Measurements from ENCODE around the gene DNM1L. TPM values are rescaled to one million over a fixed set of nuclear protein-coding genes. Genes with fewer than 3 reads are reported as not detected.

The DNM1L gene
- total RNA-seq, 1 donor from 2014 or later = 92.1 TPM

GRCh38 chr12:32794281-32794680 is 115.2 kb downstream of the DNM1L start:
- Mint-ChIP-seq H3K4me3 (ENCODE audit: unreplicated experiment) (no peak overlapping the region), H3K9me3 (ENCODE audit: unreplicated experiment) (no peaks in the 10 kb centered on the region), H3K4me1 (ENCODE audit: low read depth, unreplicated experiment) (no peaks in the 10 kb centered on the region), H3K27me3 (ENCODE audit: low read depth, unreplicated experiment) (no peaks in the 10 kb centered on the region), H3K36me3 (ENCODE audit: low read depth, unreplicated experiment) (peaks cover 4% of the 10 kb centered on the region), H3K27ac (ENCODE audit: unreplicated experiment) (no peak overlapping the region)
- H3K27ac ChIP-seq (ENCODE audit: low read depth, low read length) = no peak overlapping the region
- no peaks in the 10 kb centered on the region for H3K79me2 ChIP-seq (ENCODE audit: insufficient read depth, low read length)
- no peaks in the 10 kb centered on the region for H3K4me1 ChIP-seq (ENCODE audit: insufficient read depth, low read length)
- no peak overlapping the region for H3K4me3 ChIP-seq (ENCODE audit: insufficient read depth, low read depth, low read length)
- no peaks in the 10 kb centered on the region for H3K9me3 ChIP-seq (ENCODE audit: insufficient read depth, low read depth, low read length)
- no peaks in the 10 kb centered on the region for H4K20me1 ChIP-seq (ENCODE audit: insufficient read depth, low read length)
- H3K27me3 ChIP-seq (ENCODE audit: insufficient read depth, low read length) = no peaks in the 10 kb centered on the region
- TF ChIP-seq EZH2 (IDR thresholded peaks at IDR 0.05; ENCODE audit: insufficient read depth, low read length) (no peak), CTCF (IDR thresholded peaks at IDR 0.05; ENCODE audit: insufficient read depth, low read depth, low read length) (no peak)
- no peak overlapping the region for H2AFZ ChIP-seq (ENCODE audit: low read depth, low read length)
- no peak overlapping the region for H3K9ac ChIP-seq (ENCODE audit: low read length)
- DNase-seq (ENCODE audit: low read depth) (no peak), FAIRE-seq (no peak)
- no peaks in the 10 kb centered on the region for H3K36me3 ChIP-seq (ENCODE audit: insufficient read depth, low read length)
- H3K4me2 ChIP-seq (ENCODE audit: low read length) = no peak overlapping the region

Other genes with a start within 250 kb of the DNM1L start
- gene YARS2, start 76.6 kb downstream of the DNM1L start, total RNA-seq = 26.5 and 29.0 TPM in 2 replicates
- gene PKP2, start 217.5 kb downstream of the DNM1L start, total RNA-seq = 18.7 and 35.4 TPM in 2 replicates

All from astrocyte (in vitro differentiated cells and primary cell).